ENCODE data around the gene BANP.

DNA sequence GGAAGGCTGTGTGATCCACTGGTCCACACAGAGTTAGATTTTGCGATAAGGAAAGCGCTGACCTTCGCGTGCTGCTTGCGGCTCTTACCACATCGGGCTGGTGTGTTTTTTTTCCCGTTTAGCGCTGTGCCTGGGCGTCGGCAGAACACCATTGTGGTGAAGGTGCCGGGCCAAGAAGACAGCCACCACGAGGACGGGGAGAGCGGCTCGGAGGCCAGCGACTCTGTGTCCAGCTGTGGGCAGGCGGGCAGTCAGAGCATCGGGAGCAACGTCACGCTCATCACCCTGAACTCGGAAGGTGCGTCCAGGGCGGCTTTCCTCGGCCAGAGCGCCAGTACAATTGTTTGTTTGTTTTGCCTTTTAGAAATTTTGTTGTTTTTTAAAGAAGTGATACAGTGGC is 54.7 kb downstream of the BANP start:
- no peak for TF ChIP-seq ZNF10 (tag by site-specific recombination; IDR thresholded peaks at IDR 0.05)
- TF ChIP-seq HOXA7 (CRISPR knock-in tag; IDR thresholded peaks at IDR 0.05; ENCODE audit: borderline replicate concordance), result no peak
- TF ChIP-seq, protein P1, sequence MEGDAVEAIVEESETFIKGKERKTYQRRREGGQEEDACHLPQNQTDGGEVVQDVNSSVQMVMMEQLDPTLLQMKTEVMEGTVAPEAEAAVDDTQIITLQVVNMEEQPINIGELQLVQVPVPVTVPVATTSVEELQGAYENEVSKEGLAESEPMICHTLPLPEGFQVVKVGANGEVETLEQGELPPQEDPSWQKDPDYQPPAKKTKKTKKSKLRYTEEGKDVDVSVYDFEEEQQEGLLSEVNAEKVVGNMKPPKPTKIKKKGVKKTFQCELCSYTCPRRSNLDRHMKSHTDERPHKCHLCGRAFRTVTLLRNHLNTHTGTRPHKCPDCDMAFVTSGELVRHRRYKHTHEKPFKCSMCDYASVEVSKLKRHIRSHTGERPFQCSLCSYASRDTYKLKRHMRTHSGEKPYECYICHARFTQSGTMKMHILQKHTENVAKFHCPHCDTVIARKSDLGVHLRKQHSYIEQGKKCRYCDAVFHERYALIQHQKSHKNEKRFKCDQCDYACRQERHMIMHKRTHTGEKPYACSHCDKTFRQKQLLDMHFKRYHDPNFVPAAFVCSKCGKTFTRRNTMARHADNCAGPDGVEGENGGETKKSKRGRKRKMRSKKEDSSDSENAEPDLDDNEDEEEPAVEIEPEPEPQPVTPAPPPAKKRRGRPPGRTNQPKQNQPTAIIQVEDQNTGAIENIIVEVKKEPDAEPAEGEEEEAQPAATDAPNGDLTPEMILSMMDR (tag by site-specific recombination; IDR thresholded peaks at IDR 0.05), result no peak
- no peak for TF ChIP-seq REST (tag by site-specific recombination; IDR thresholded peaks at IDR 0.05)
- no peak for TF ChIP-seq ZBTB7A (tag by site-specific recombination; IDR thresholded peaks at IDR 0.05; ENCODE audit: low read depth)
- no peak for TF ChIP-seq SP2 (tag by site-specific recombination; IDR thresholded peaks at IDR 0.05)
- no peak for TF ChIP-seq ZNF211 (tag by site-specific recombination; IDR thresholded peaks at IDR 0.05; ENCODE audit: low read depth)
- no peak for TF ChIP-seq REPIN1 (tag by site-specific recombination; IDR thresholded peaks at IDR 0.05; ENCODE audit: low read depth)
